BE2C (cell line): ENCODE measurements around the gene CDH4.

ENCODE experiments used
- DNase-seq: peaks from one replicate; pipeline ENCODE4 v3.0.0-alpha.2; 2020
- H3K27me3 ChIP-seq: fragments of 250-450 bp; sonication (Bioruptor Pico); 2 replicates; pipeline ENCODE4 v1.5.1; 2020; ENCODE audit warnings: mild to moderate bottlenecking
- H3K36me3 ChIP-seq: fragments of 250-450 bp; sonication (Bioruptor Pico); 2 replicates; pipeline ENCODE4 v1.5.1; 2020; ENCODE audit warnings: mild to moderate bottlenecking
- H3K4me1 ChIP-seq: fragments of 250-450 bp; sonication (Bioruptor Pico); 2 replicates; pipeline ENCODE4 v1.5.1; 2020
- H3K4me3 ChIP-seq: 2 replicates; pipeline ENCODE4 v1.5.1; 2011; ENCODE audit warnings: low read depth, low read length
- H3K9me3 ChIP-seq: fragments of 250-450 bp; sonication (Bioruptor Pico); 2 replicates; pipeline ENCODE4 v1.5.1; 2020
- CTCF ChIP-seq: IDR thresholded peaks from 2 replicates; pipeline ENCODE4 v1.5.1; 2012; ENCODE audit warnings: mild to moderate bottlenecking, low read depth, low read length

CDH4 gene

DNA sequence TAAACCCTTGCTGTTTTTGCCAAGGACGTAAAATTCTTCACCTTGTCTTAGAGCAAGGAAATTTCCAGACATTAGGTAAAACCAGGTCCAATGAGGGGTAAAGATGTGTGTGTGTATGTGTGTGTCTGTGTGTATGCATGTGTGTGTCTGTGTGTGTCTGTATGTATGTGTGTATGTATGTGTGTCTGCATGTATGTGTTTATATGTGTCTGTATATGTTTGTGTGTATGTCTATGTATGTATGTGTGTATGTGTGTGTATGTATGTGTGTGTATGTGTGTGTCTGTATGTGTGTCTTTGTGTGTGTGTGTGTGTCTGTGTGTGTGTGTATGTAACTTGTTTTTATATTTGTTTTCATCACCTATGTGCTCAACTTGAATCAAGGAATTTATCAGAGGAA, 439.9 kb downstream of the CDH4 start:
- H3K9me3 ChIP-seq = no peaks in the 10 kb centered on the region
- no peaks in the 10 kb centered on the region for H3K27me3 ChIP-seq
- no peak for TF ChIP-seq CTCF
- no peak overlapping the region for H3K4me3 ChIP-seq
- DNase-seq = no peak
- H3K36me3 ChIP-seq = no peaks in the 10 kb centered on the region
- no peaks in the 10 kb centered on the region for H3K4me1 ChIP-seq

DNA sequence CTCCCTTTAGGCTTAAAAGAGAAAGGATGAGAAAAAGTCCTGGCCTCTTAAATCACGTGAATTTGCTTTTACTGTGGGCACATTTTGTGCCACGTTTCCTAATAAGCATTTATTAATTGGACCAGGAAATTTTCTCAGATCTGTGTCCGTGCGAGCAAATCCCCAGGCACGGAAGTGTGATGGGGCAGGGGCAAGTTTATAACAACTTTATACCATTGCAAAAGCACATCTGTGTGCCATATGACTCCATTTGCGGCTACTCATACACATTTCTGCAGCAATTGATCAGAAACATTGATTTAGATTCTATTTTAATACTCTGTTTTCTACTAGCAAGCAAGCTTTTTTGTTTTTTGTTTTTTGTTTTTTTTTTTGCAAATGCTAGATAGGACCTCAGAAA, 440.4 kb downstream of the CDH4 start:
- Histone ChIP-seq H3K4me1 (no peaks in the 10 kb centered on the region), H3K4me3 (no peak overlapping the region), H3K36me3 (no peaks in the 10 kb centered on the region), H3K9me3 (no peaks in the 10 kb centered on the region), H3K27me3 (no peaks in the 10 kb centered on the region)
- no peak for TF ChIP-seq CTCF
- no peak for DNase-seq

DNA sequence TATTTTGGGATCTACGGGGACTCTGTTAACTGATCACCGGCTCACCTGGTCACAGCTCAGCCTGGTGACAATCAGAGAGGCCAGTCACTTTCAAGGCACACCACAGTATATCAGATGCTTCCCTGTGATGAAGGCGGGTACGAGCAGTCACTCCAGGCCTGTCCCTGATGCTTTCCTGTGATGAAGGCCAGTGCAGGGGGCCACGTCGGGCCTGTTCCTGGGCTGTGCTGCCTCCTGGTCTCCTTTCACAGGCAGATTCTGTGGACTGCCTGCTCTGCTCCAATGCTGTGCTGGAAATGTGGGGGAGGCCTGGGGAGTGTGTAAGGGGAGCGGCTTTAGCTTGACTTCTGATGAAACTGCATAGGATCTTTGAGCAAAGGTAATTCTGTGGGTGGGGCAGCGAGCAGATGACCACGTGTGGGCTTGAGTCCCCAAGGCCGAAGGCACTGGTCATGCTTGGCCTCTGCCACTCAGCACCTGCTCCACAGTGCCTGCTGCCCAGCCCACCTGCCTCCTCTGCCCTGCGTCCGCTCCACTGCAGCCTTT, 441.1 kb downstream of the CDH4 start:
- Histone ChIP-seq H3K4me1 (no peaks in the 10 kb centered on the region), H3K36me3 (no peaks in the 10 kb centered on the region), H3K27me3 (no peaks in the 10 kb centered on the region), H3K4me3 (no peak overlapping the region), H3K9me3 (no peaks in the 10 kb centered on the region)
- DNase-seq = no peak
- TF ChIP-seq CTCF = no peak

GRCh38 chr20:61694682-61695081, 442.6 kb downstream of the CDH4 start:
- no peak for TF ChIP-seq CTCF
- Histone ChIP-seq H3K36me3 (no peaks in the 10 kb centered on the region), H3K4me1 (no peaks in the 10 kb centered on the region), H3K27me3 (no peaks in the 10 kb centered on the region), H3K4me3 (no peak overlapping the region), H3K9me3 (no peaks in the 10 kb centered on the region)
- DNase-seq = no peak

GRCh38 chr20:61695741-61696140, 443.7 kb downstream of the CDH4 start:
- DNase-seq = no peak
- Histone ChIP-seq H3K36me3 (no peaks in the 10 kb centered on the region), H3K9me3 (no peaks in the 10 kb centered on the region), H3K4me1 (no peaks in the 10 kb centered on the region), H3K27me3 (no peaks in the 10 kb centered on the region), H3K4me3 (no peak overlapping the region)
- TF ChIP-seq CTCF = no peak

DNA sequence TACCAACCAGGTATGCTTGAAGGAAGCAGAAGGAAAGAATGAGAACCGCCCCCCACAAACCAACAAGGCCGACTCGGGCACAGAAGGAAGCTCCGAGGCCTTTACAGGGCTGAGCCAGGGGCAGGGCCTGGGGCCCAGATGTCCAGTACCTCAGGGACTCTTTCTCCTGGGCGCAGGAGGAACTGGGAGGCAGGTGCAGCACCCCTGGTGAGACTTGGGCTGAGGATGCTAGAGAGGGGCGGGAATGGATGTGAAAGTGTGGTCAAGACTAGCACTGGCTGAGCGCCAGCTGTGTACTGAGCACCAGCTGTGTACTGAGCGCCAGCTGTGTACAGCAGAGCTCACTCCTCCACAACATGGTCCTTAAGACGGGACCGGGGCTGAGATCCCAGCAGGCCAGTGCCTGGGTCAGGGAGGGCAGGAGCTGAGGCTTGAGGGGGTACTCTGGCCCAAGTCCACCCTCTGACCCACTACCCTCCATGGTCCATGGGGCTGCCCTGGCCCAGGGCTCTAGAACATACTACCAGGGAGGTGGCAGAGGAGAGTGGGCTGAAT, 444.2 kb downstream of the CDH4 start:
- H3K4me3 ChIP-seq = no peak overlapping the region
- no peaks in the 10 kb centered on the region for H3K4me1 ChIP-seq
- no peak for TF ChIP-seq CTCF
- no peaks in the 10 kb centered on the region for H3K36me3 ChIP-seq
- H3K27me3 ChIP-seq = no peaks in the 10 kb centered on the region
- no peaks in the 10 kb centered on the region for H3K9me3 ChIP-seq
- DNase-seq = no peak
